ENCODE data around the gene GNE. TPM values are rescaled to one million over a fixed set of nuclear protein-coding genes. Genes with fewer than 3 reads are reported as not detected.

Gene GNE
- total RNA-seq, 4 donors from 2014 or later = 11.0 to 18.5 (median 13.9) TPM

- peaks cover 0 to 50% of the 10 kb centered on the region in 2 donors for H3K36me3 ChIP-seq
- ATAC-seq (no peak), DNase-seq (no peak)
These were observed 40.8 kb downstream of the GNE start for GRCh38 chr9:36217256-36217968.

DNA sequence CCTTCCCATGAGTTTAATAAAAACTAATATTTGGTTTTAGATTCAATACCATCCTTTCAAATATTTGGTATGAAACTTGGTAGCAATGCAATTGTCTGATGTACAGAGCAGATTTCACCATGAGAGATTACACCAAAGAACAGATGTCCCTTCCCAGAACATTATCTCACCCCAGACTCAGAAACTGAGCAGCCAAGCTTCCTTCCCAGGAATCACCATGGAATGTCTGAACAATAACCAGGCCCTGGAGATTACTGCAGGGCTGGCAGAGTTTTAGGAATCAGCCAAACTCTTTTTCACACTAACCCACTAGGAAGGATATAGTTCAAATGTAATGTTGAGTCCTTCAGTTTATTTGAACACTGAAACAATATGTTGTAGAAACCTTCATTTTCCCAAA lies 43.7 kb downstream of the GNE start:
- H3K36me3 ChIP-seq = peaks cover 0 to 36% of the 10 kb centered on the region in 2 donors
- ATAC-seq (no peak), DNase-seq (no peak)
- no peak for TF ChIP-seq CTCF (IDR thresholded peaks at IDR 0.05 in 4 of 5, conservative IDR thresholded peaks at IDR 0.05 in 1 of 5)
- no peak for TF ChIP-seq POLR2A (IDR thresholded peaks at IDR 0.05)
- H3K9me3 ChIP-seq = no peaks in the 10 kb centered on the region
- intact Hi-C loops (cut with DNase I; ENCODE audit: low total_unique reads) (no loop called here), in situ Hi-C loops (cut with MboI; ENCODE audit: low sequenced_read_pairs in 4 of 4) (no loop called here)
- peaks cover 54 to 58% of the 10 kb centered on the region in 2 donors for H3K4me1 ChIP-seq
- peak overlapping the region in 3 of 4 donors; percentile 11 to 56 (median 44) for H3K27ac ChIP-seq
- no peaks in the 10 kb centered on the region for H3K27me3 ChIP-seq
- no peak overlapping the region for H3K4me3 ChIP-seq

More at GRCh38 chr9:36217256-36217968, 40.8 kb downstream of the GNE start:
- Histone ChIP-seq H3K4me1 (peaks cover 30 to 33% of the 10 kb centered on the region in 2 donors), H3K27me3 (no peaks in the 10 kb centered on the region), H3K9me3 (no peaks in the 10 kb centered on the region), H3K4me3 (no peak overlapping the region), H3K27ac (peak overlapping the region in 3 of 4 donors; percentile 8 to 38 (median 12))
- in situ Hi-C loops (cut with MboI; ENCODE audit: low sequenced_read_pairs in 4 of 4) (no loop called here), intact Hi-C loops (cut with DNase I; ENCODE audit: low total_unique reads) (no loop called here)
- no peak for TF ChIP-seq POLR2A (IDR thresholded peaks at IDR 0.05)
- TF ChIP-seq CTCF (IDR thresholded peaks at IDR 0.05 in 4 of 5, conservative IDR thresholded peaks at IDR 0.05 in 1 of 5) = no peak

- Histone ChIP-seq H3K4me1 (peaks cover 56 to 58% of the 10 kb centered on the region in 2 donors), H3K27ac (peak overlapping the region in 1 of 4 donors; percentile 49), H3K27me3 (no peaks in the 10 kb centered on the region), H3K36me3 (peaks cover 0 to 33% of the 10 kb centered on the region in 2 donors), H3K9me3 (no peaks in the 10 kb centered on the region), H3K4me3 (no peak overlapping the region)
- TF ChIP-seq POLR2A (IDR thresholded peaks at IDR 0.05) (no peak), CTCF (IDR thresholded peaks at IDR 0.05 in 4 of 5, conservative IDR thresholded peaks at IDR 0.05 in 1 of 5) (no peak)
- no peak for DNase-seq
- intact Hi-C loops (cut with DNase I; ENCODE audit: low total_unique reads) (no loop called here), in situ Hi-C loops (cut with MboI; ENCODE audit: low sequenced_read_pairs in 4 of 4) (no loop called here)
- no peak for ATAC-seq
These were observed 44.3 kb downstream of the GNE start for GRCh38 chr9:36213989-36214388.

DNA sequence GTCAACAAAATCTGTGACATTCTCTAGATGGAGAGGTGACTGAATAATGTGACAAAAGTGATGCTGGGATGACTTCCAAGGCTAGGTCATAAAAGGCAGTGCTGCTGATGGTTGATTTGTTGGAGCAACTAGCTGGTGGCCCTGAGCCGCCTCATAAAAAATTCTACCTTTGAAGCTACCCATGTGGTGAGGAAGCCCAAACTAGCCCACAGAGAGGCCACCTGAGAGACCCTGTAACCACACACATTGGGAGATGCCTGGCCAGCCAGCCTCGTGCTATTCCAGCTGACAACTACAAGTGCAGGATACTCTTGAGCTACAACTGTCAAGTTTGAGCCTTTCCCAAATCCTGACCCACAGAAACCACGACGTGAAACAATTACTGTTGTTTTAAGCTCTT lies 44.9 kb downstream of the GNE start:
- in situ Hi-C loops (cut with MboI; ENCODE audit: low sequenced_read_pairs in 4 of 4) (no loop called here), intact Hi-C loops (cut with DNase I; ENCODE audit: low total_unique reads) (no loop called here)
- no peak for ATAC-seq
- Histone ChIP-seq H3K4me3 (no peak overlapping the region), H3K9me3 (no peaks in the 10 kb centered on the region), H3K36me3 (peaks cover 0 to 33% of the 10 kb centered on the region in 2 donors), H3K4me1 (peaks cover 60 to 62% of the 10 kb centered on the region in 2 donors), H3K27ac (peak overlapping the region in 2 of 4 donors; percentile 12 to 49), H3K27me3 (no peaks in the 10 kb centered on the region)
- TF ChIP-seq CTCF (IDR thresholded peaks at IDR 0.05 in 4 of 5, conservative IDR thresholded peaks at IDR 0.05 in 1 of 5) (no peak), POLR2A (IDR thresholded peaks at IDR 0.05) (no peak)
- no peak for DNase-seq
